Measurements from ENCODE around the gene ACSS3. TPM values are rescaled to one million over a fixed set of nuclear protein-coding genes. Genes with fewer than 3 reads are reported as not detected.

The ACSS3 gene
- total RNA-seq, 2 donors from 2014 or later, result 28.3 to 29.4 TPM

- H3K4me1 Mint-ChIP-seq, result peaks cover 15% of the 10 kb centered on the region
- peak; percentile 53 for DNase-seq
- WGBS, 2 experiments (ENCODE audit: insufficient coverage in 1 of 2, insufficient read length in 1 of 2), result 96 to 100% methylated on average over 1 to 4 of the region's 4 CpGs
- H3K36me3 Mint-ChIP-seq (ENCODE audit: low read depth), result peaks cover 8% of the 10 kb centered on the region
- H3K9me3 Mint-ChIP-seq, result no peaks in the 10 kb centered on the region
- H3K36me3 ChIP-seq (ENCODE audit: control insufficient read depth, insufficient read depth, low read length), result peaks cover 49% of the 10 kb centered on the region
- H3K9ac ChIP-seq (ENCODE audit: extremely low read depth, low read length, poor library complexity, severe bottlenecking), result no peak overlapping the region
- TF ChIP-seq CTCF (conservative IDR thresholded peaks at IDR 0.05), result no peak
- no peak overlapping the region for H3K4me3 ChIP-seq (ENCODE audit: low read length)
- H3K27ac Mint-ChIP-seq, result no peak overlapping the region
- H3K9me3 ChIP-seq (ENCODE audit: control insufficient read depth, low read length), result peaks cover 8% of the 10 kb centered on the region
- H3K27me3 Mint-ChIP-seq (ENCODE audit: insufficient read depth), result no peaks in the 10 kb centered on the region
- H3K27ac ChIP-seq (ENCODE audit: low read depth, low read length), result no peak overlapping the region
- no peaks in the 10 kb centered on the region for H3K27me3 ChIP-seq (ENCODE audit: control insufficient read depth, insufficient read depth, low read length, poor library complexity, severe bottlenecking)
- peaks cover 8% of the 10 kb centered on the region for H3K4me1 ChIP-seq (ENCODE audit: control insufficient read depth, insufficient read depth, low read length)
- no peak overlapping the region for H3K4me3 Mint-ChIP-seq
These were observed 84.7 kb downstream of the ACSS3 start for GRCh38 chr12:81162391-81163136.

DNA sequence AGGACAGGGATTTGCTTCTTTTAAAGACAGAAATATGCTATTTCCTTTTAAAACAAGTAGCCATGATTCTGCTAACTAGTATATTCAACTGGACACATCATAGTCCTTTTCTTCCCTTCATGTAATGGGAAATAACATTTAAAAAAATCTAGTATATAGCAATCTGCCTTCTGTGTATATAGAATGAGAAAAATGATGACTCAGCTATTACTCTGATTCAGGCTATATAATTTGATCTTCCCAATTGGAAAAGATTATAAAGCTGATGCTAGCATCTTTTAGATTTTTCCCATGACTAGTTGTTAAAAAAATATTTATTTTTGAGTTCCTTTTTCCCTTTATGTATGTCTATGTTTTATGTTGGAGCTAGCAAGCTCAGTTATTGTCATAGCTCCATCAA, 86.9 kb downstream of the ACSS3 start:
- peaks cover 43% of the 10 kb centered on the region for H3K36me3 ChIP-seq (ENCODE audit: control insufficient read depth, insufficient read depth, low read length)
- peaks cover 8% of the 10 kb centered on the region for H3K9me3 ChIP-seq (ENCODE audit: control insufficient read depth, low read length)
- no peak overlapping the region for H3K27ac ChIP-seq (ENCODE audit: low read depth, low read length)
- no peak overlapping the region for H3K27ac Mint-ChIP-seq
- H3K4me3 Mint-ChIP-seq, result no peak overlapping the region
- DNase-seq, result no peak
- H3K9me3 Mint-ChIP-seq, result no peaks in the 10 kb centered on the region
- no peak for TF ChIP-seq CTCF (conservative IDR thresholded peaks at IDR 0.05)
- H3K4me3 ChIP-seq (ENCODE audit: low read length), result no peak overlapping the region
- H3K9ac ChIP-seq (ENCODE audit: extremely low read depth, low read length, poor library complexity, severe bottlenecking), result no peak overlapping the region
- H3K36me3 Mint-ChIP-seq (ENCODE audit: low read depth), result peaks cover 12% of the 10 kb centered on the region
- H3K4me1 ChIP-seq (ENCODE audit: control insufficient read depth, insufficient read depth, low read length), result peaks cover 11% of the 10 kb centered on the region
- no peaks in the 10 kb centered on the region for H3K27me3 Mint-ChIP-seq (ENCODE audit: insufficient read depth)
- no peaks in the 10 kb centered on the region for H3K27me3 ChIP-seq (ENCODE audit: control insufficient read depth, insufficient read depth, low read length, poor library complexity, severe bottlenecking)
- peaks cover 19% of the 10 kb centered on the region for H3K4me1 Mint-ChIP-seq

GRCh38 chr12:81166790-81167189, 88.9 kb downstream of the ACSS3 start:
- Mint-ChIP-seq H3K36me3 (ENCODE audit: low read depth) (peaks cover 12% of the 10 kb centered on the region), H3K4me3 (no peak overlapping the region), H3K27ac (peak overlapping the region; percentile 6), H3K4me1 (peaks cover 19% of the 10 kb centered on the region), H3K9me3 (no peaks in the 10 kb centered on the region), H3K27me3 (ENCODE audit: insufficient read depth) (no peaks in the 10 kb centered on the region)
- H3K4me3 ChIP-seq (ENCODE audit: low read length), result peak overlapping the region; percentile 55
- no peak for TF ChIP-seq CTCF (conservative IDR thresholded peaks at IDR 0.05)
- no peak overlapping the region for H3K27ac ChIP-seq (ENCODE audit: low read depth, low read length)
- 90 to 91% methylated on average over 2 of the region's 2 CpGs for WGBS, 2 experiments (ENCODE audit: insufficient coverage in 1 of 2, insufficient read length in 1 of 2)
- H3K27me3 ChIP-seq (ENCODE audit: control insufficient read depth, insufficient read depth, low read length, poor library complexity, severe bottlenecking), result no peaks in the 10 kb centered on the region
- peaks cover 11% of the 10 kb centered on the region for H3K4me1 ChIP-seq (ENCODE audit: control insufficient read depth, insufficient read depth, low read length)
- no peak for DNase-seq
- peaks cover 33% of the 10 kb centered on the region for H3K36me3 ChIP-seq (ENCODE audit: control insufficient read depth, insufficient read depth, low read length)
- no peak overlapping the region for H3K9ac ChIP-seq (ENCODE audit: extremely low read depth, low read length, poor library complexity, severe bottlenecking)
- H3K9me3 ChIP-seq (ENCODE audit: control insufficient read depth, low read length), result peaks cover 3% of the 10 kb centered on the region

Measured in endodermal cell (in vitro differentiated cells).